Measurements from ENCODE around the gene CLIP2.
"Not testable (repeated sequence)": the region's sequence is repeated elsewhere in the genome, so short reads cannot be mapped to it uniquely, and the experiment has no call there.

The CLIP2 gene

GRCh38 chr7:74399006-74399405 lies 109.8 kb downstream of the CLIP2 start:
- Histone ChIP-seq H2AFZ (ENCODE audit: low read depth, low read length) (no peak overlapping the region), H3K79me2 (ENCODE audit: insufficient read depth, low read length) (no peaks in the 10 kb centered on the region), H3K27ac (ENCODE audit: low read length) (no peak overlapping the region), H3K9ac (ENCODE audit: low read depth, low read length) (no peak overlapping the region), H3K4me1 (ENCODE audit: insufficient read depth, low read length) (no peaks in the 10 kb centered on the region), H3K36me3 (ENCODE audit: insufficient read depth, low read length) (peaks cover 12% of the 10 kb centered on the region), H3K27me3 (ENCODE audit: insufficient read depth, low read length, poor library complexity) (no peaks in the 10 kb centered on the region), H3K4me3 (ENCODE audit: low read depth in 1 of 2, low read length in 2 of 2) (no peak overlapping the region), H3K9me3 (ENCODE audit: insufficient read depth, low read length, severe bottlenecking) (no peaks in the 10 kb centered on the region), H3K4me2 (ENCODE audit: insufficient read depth, low read length) (no peak overlapping the region), H4K20me1 (ENCODE audit: insufficient read depth, low read length) (no peaks in the 10 kb centered on the region)
- ATAC-seq (ENCODE audit: insufficient read depth, low read depth) (no peak), DNase-seq (no peak)
- no peak for TF ChIP-seq EZH2 (IDR thresholded peaks at IDR 0.05; ENCODE audit: borderline replicate concordance, low read depth, low read length, severe bottlenecking)

GRCh38 chr7:74400420-74401136 lies 111.4 kb downstream of the CLIP2 start:
- DNase-seq, result no peak
- H3K4me1 ChIP-seq (ENCODE audit: insufficient read depth, low read length), result no peaks in the 10 kb centered on the region
- 0 out of 3 replicates have a peak, but pooled peaks have one; percentile 8 for ATAC-seq (ENCODE audit: insufficient read depth, low read depth)
- peak overlapping the region; percentile 30; the same call in 1 of the 2 replicates for H3K27ac ChIP-seq (ENCODE audit: low read length)
- no peaks in the 10 kb centered on the region for H4K20me1 ChIP-seq (ENCODE audit: insufficient read depth, low read length)
- peaks cover 15% of the 10 kb centered on the region for H3K36me3 ChIP-seq (ENCODE audit: insufficient read depth, low read length)
- H3K4me2 ChIP-seq (ENCODE audit: insufficient read depth, low read length), result no peak overlapping the region
- H3K4me3 ChIP-seq (ENCODE audit: low read depth in 1 of 2, low read length in 2 of 2), result no peak overlapping the region
- H3K9ac ChIP-seq (ENCODE audit: low read depth, low read length), result no peak overlapping the region
- H3K9me3 ChIP-seq (ENCODE audit: insufficient read depth, low read length, severe bottlenecking), result no peaks in the 10 kb centered on the region
- no peak for TF ChIP-seq CTCF (IDR thresholded peaks at IDR 0.05; ENCODE audit: borderline replicate concordance, extremely low read depth, low read length, poor library complexity, severe bottlenecking)
- no peak for TF ChIP-seq EZH2 (IDR thresholded peaks at IDR 0.05; ENCODE audit: borderline replicate concordance, low read depth, low read length, severe bottlenecking)
- H3K79me2 ChIP-seq (ENCODE audit: insufficient read depth, low read length), result no peaks in the 10 kb centered on the region
- H2AFZ ChIP-seq (ENCODE audit: low read depth, low read length), result no peak overlapping the region
- H3K27me3 ChIP-seq (ENCODE audit: insufficient read depth, low read length, poor library complexity), result no peaks in the 10 kb centered on the region

- DNase-seq, result peak; percentile 72
Observed at GRCh38 chr7:74401137-74401859, 112.1 kb downstream of the CLIP2 start.

GRCh38 chr7:74402668-74403067 lies 113.5 kb downstream of the CLIP2 start:
- not testable (repeated sequence) for H3K4me1 ChIP-seq (ENCODE audit: insufficient read depth, low read length); ATAC-seq (ENCODE audit: insufficient read depth, low read depth); H3K79me2 ChIP-seq (ENCODE audit: insufficient read depth, low read length); H3K36me3 ChIP-seq (ENCODE audit: insufficient read depth, low read length); H3K27ac ChIP-seq (ENCODE audit: low read length); H3K9me3 ChIP-seq (ENCODE audit: insufficient read depth, low read length, severe bottlenecking); H3K4me2 ChIP-seq (ENCODE audit: insufficient read depth, low read length); H3K27me3 ChIP-seq (ENCODE audit: insufficient read depth, low read length, poor library complexity); H3K4me3 ChIP-seq (ENCODE audit: low read depth in 1 of 2, low read length in 2 of 2); DNase-seq; H2AFZ ChIP-seq (ENCODE audit: low read depth, low read length); H4K20me1 ChIP-seq (ENCODE audit: insufficient read depth, low read length); H3K9ac ChIP-seq (ENCODE audit: low read depth, low read length)

More at GRCh38 chr7:74401137-74401859, 112.1 kb downstream of the CLIP2 start:
- peak; percentile 82 for ATAC-seq (ENCODE audit: insufficient read depth, low read depth)
- Histone ChIP-seq H4K20me1 (ENCODE audit: insufficient read depth, low read length) (no peaks in the 10 kb centered on the region), H3K9ac (ENCODE audit: low read depth, low read length) (no peak overlapping the region), H3K4me3 (ENCODE audit: low read depth in 1 of 2, low read length in 2 of 2) (no peak overlapping the region), H3K27me3 (ENCODE audit: insufficient read depth, low read length, poor library complexity) (no peaks in the 10 kb centered on the region), H3K27ac (ENCODE audit: low read length) (peak overlapping the region; percentile 30), H2AFZ (ENCODE audit: low read depth, low read length) (no peak overlapping the region), H3K4me1 (ENCODE audit: insufficient read depth, low read length) (no peaks in the 10 kb centered on the region), H3K4me2 (ENCODE audit: insufficient read depth, low read length) (no peak overlapping the region), H3K9me3 (ENCODE audit: insufficient read depth, low read length, severe bottlenecking) (no peaks in the 10 kb centered on the region), H3K79me2 (ENCODE audit: insufficient read depth, low read length) (no peaks in the 10 kb centered on the region), H3K36me3 (ENCODE audit: insufficient read depth, low read length) (peaks cover 15% of the 10 kb centered on the region)
- no peak for TF ChIP-seq EZH2 (IDR thresholded peaks at IDR 0.05; ENCODE audit: borderline replicate concordance, low read depth, low read length, severe bottlenecking)
- peak; percentile 99 for TF ChIP-seq CTCF (IDR thresholded peaks at IDR 0.05; ENCODE audit: borderline replicate concordance, extremely low read depth, low read length, poor library complexity, severe bottlenecking)
